IMR-90 (cell line): ENCODE results near the gene CAMK2G. TPM values are rescaled to one million over a fixed set of nuclear protein-coding genes. Genes with fewer than 3 reads are reported as not detected.

Source experiments
- ATAC-seq: fragments of 200-7000 bp; cut with Tn5 transposase; 2 replicates; pipeline ENCODE4 v1.9.1; 2020; ENCODE audit warnings: low read depth, mild to moderate bottlenecking, moderate library complexity
- BruUV-seq: library from RNA; stranded (reverse); fragments of 400-500 nt; replicated peaks from 2 replicates; lab custom pipeline; 2021; lab: Mats Ljungman, UMichigan
- CTCF ChIA-PET: fragments of 300-600 bp; formaldehyde crosslinking; extraction: SDS; loops from one replicate; lab custom pipeline; 2021; ENCODE audit warnings: antibody characterized with exemption; lab: Yijun Ruan, JAX
- POLR2A ChIA-PET: fragments of 300-600 bp; sonication (Branson Sonifier 250); formaldehyde crosslinking; loops from one replicate; lab custom pipeline; 2022; ENCODE audit warnings: antibody characterized with exemption; ENCODE audit not compliant: unreplicated experiment; lab: Charles Lee
- DNase-seq: peaks from one replicate; pipeline ENCODE4 v3.0.0; 2013
- H2AFZ ChIP-seq: replicated peaks from 2 replicates; pipeline ENCODE3; 2013; ENCODE audit warnings: low read length, mild to moderate bottlenecking; ENCODE audit not compliant: poor library complexity
- H2AK5ac ChIP-seq: 2 replicates; pipeline ENCODE4 v1.6.1; 2013; ENCODE audit warnings: low read depth, low read length, inconsistent platforms
- H2AK9ac ChIP-seq: replicated peaks from 2 replicates; pipeline ENCODE3; 2013; ENCODE audit warnings: mild to moderate bottlenecking, low read depth, low read length, moderate library complexity; ENCODE audit not compliant: poor library complexity
- H2BK120ac ChIP-seq: 2 replicates; pipeline ENCODE4 v1.6.1; 2013; ENCODE audit warnings: low read depth, low read length, inconsistent platforms
- H2BK15ac ChIP-seq: 3 replicates; pipeline ENCODE4 v1.6.1; 2013; ENCODE audit warnings: low read depth, low read length, inconsistent platforms
- H2BK20ac ChIP-seq: 2 replicates; pipeline ENCODE4 v1.6.1; 2013; ENCODE audit warnings: low read depth, mild to moderate bottlenecking, inconsistent platforms, low read length, moderate library complexity
- H2BK5ac ChIP-seq: 2 replicates; pipeline ENCODE4 v1.6.1; 2013; ENCODE audit warnings: mild to moderate bottlenecking, low read depth, low read length, inconsistent platforms; ENCODE audit not compliant: poor library complexity, severe bottlenecking
- H3K14ac ChIP-seq: replicated peaks from 2 replicates; pipeline ENCODE4 v1.6.1; 2013; ENCODE audit warnings: low read depth, low read length, inconsistent platforms
- H3K18ac ChIP-seq: 2 replicates; pipeline ENCODE4 v1.6.1; 2013; ENCODE audit warnings: low read depth, low read length, control low read depth
- H3K23ac ChIP-seq: 2 replicates; pipeline ENCODE4 v1.6.1; 2013; ENCODE audit warnings: low read depth, low read length, inconsistent platforms
- H3K27ac ChIP-seq: 2 replicates; pipeline ENCODE4 v1.5.1; 2013; ENCODE audit warnings: mild to moderate bottlenecking, control low read depth, low read length; ENCODE audit not compliant: insufficient read depth
- H3K27me3 ChIP-seq: 2 replicates; pipeline ENCODE4 v1.6.1; 2013; ENCODE audit warnings: low read length; ENCODE audit not compliant: control insufficient read depth, insufficient read depth
- H3K36me3 ChIP-seq: 2 replicates; pipeline ENCODE4 v1.6.1; 2013; ENCODE audit warnings: low read length, mixed read lengths; ENCODE audit not compliant: control insufficient read depth, insufficient read depth
- H3K4ac ChIP-seq: 2 replicates; pipeline ENCODE4 v1.6.1; 2013; ENCODE audit warnings: low read depth, low read length, inconsistent platforms
- H3K4me1 ChIP-seq: 2 replicates; pipeline ENCODE4 v1.6.1; 2013; ENCODE audit warnings: low read length, mixed read lengths; ENCODE audit not compliant: control insufficient read depth, insufficient read depth
- H3K4me2 ChIP-seq: 2 replicates; pipeline ENCODE4 v1.6.1; 2013; ENCODE audit warnings: low read depth, mild to moderate bottlenecking, control low read depth, low read length, moderate library complexity
- H3K4me3 ChIP-seq: 2 replicates; pipeline ENCODE4 v1.5.1; 2013; ENCODE audit warnings: low read depth, mild to moderate bottlenecking, control low read depth, low read length, moderate library complexity; ENCODE audit not compliant: insufficient read depth
- H3K56ac ChIP-seq: 2 replicates; pipeline ENCODE4 v1.6.1; 2013; ENCODE audit warnings: low read length, inconsistent platforms; ENCODE audit not compliant: insufficient read depth; ENCODE audit errors: extremely low read depth
- H3K79me1 ChIP-seq, 2 experiments: 2 replicates each; pipeline ENCODE4 v1.6.1; 2013; ENCODE audit warnings: low read length in 2 of 2, inconsistent platforms in 1 of 2, low read depth in 1 of 2
- H3K9ac ChIP-seq: 2 replicates; pipeline ENCODE4 v1.6.1; 2013; ENCODE audit warnings: low read depth, low read length, control low read depth
- H3K9me1 ChIP-seq: 2 replicates; pipeline ENCODE4 v1.6.1; 2013; ENCODE audit warnings: low read length, inconsistent platforms; ENCODE audit not compliant: insufficient read depth
- H3K9me3 ChIP-seq: 2 replicates; pipeline ENCODE4 v1.6.1; 2013; ENCODE audit warnings: low read length; ENCODE audit not compliant: control insufficient read depth, insufficient read depth
- H4K20me1 ChIP-seq: 2 replicates; pipeline ENCODE4 v1.6.1; 2013; ENCODE audit warnings: low read length, inconsistent platforms; ENCODE audit not compliant: insufficient read depth
- H4K5ac ChIP-seq: 2 replicates; pipeline ENCODE4 v1.6.1; 2013; ENCODE audit warnings: mild to moderate bottlenecking, low read depth, low read length, control low read depth
- H4K8ac ChIP-seq, 2 experiments: 2 replicates each; pipeline ENCODE4 v1.6.1; 2013; ENCODE audit warnings: low read depth in 2 of 2, low read length in 2 of 2, control low read depth in 1 of 2, inconsistent platforms in 1 of 2
- H4K91ac ChIP-seq: 2 replicates; pipeline ENCODE4 v1.6.1; 2013; ENCODE audit warnings: low read depth, low read length, inconsistent platforms; ENCODE audit not compliant: insufficient read depth
- BHLHE40 ChIP-seq: fragments of 150-350 bp; IDR thresholded peaks from 2 replicates; pipeline ENCODE4 v1.6.1; 2016; ENCODE audit warnings: mild to moderate bottlenecking, low read depth, low read length
- CEBPB ChIP-seq: IDR thresholded peaks from 2 replicates; pipeline ENCODE4 v1.6.1; 2012; ENCODE audit warnings: low read depth, low read length, improper control_type of control experiment
- CHD1 ChIP-seq: IDR thresholded peaks from 2 replicates; pipeline ENCODE4 v1.6.1; 2012; ENCODE audit warnings: low read depth, low read length, improper control_type of control experiment
- FOS ChIP-seq: fragments of 150-350 bp; IDR thresholded peaks from 2 replicates; pipeline ENCODE4 v1.6.1; 2016; ENCODE audit warnings: low read depth, low read length
- MAFK ChIP-seq: IDR thresholded peaks from 2 replicates; pipeline ENCODE4 v1.6.1; 2012; ENCODE audit warnings: low read depth, low read length, improper control_type of control experiment
- MAZ ChIP-seq: IDR thresholded peaks from 2 replicates; pipeline ENCODE4 v1.6.1; 2012; ENCODE audit warnings: low read depth, mild to moderate bottlenecking, low read length, improper control_type of control experiment, moderate library complexity, borderline replicate concordance
- MXI1 ChIP-seq: IDR thresholded peaks from 2 replicates; pipeline ENCODE4 v1.6.1; 2012; ENCODE audit warnings: low read depth, mild to moderate bottlenecking, low read length, moderate library complexity, borderline replicate concordance
- NFE2L2 ChIP-seq: fragments of 150-350 bp; IDR thresholded peaks from 2 replicates; pipeline ENCODE4 v1.6.1; 2016; ENCODE audit warnings: low read depth, mild to moderate bottlenecking, low read length
- POLR2A ChIP-seq: IDR thresholded peaks from 2 replicates; pipeline ENCODE4 v1.6.1; 2012; ENCODE audit warnings: mild to moderate bottlenecking, low read depth, low read length
- RAD21 ChIP-seq: IDR thresholded peaks from 2 replicates; pipeline ENCODE4 v1.6.1; 2012; ENCODE audit warnings: low read length, improper control_type of control experiment
- RCOR1 ChIP-seq: IDR thresholded peaks from 2 replicates; pipeline ENCODE4 v1.6.1; 2012; ENCODE audit warnings: mild to moderate bottlenecking, low read length, improper control_type of control experiment; ENCODE audit not compliant: insufficient replicate concordance
- RFX5 ChIP-seq: IDR thresholded peaks from 2 replicates; pipeline ENCODE4 v1.8.0; 2012; ENCODE audit warnings: low read depth, mild to moderate bottlenecking, low read length, moderate library complexity
- SMC3 ChIP-seq: fragments of 150-350 bp; IDR thresholded peaks from 2 replicates; pipeline ENCODE4 v1.6.1; 2016; ENCODE audit warnings: low read depth, mild to moderate bottlenecking, antibody characterized with exemption, low read length, moderate library complexity
- WGBS, 2 experiments: methylation state at CpG; one replicate each; pipeline versions ENCODE4 v1.1.5 to v1.1.7; 2013; ENCODE audit warnings: missing lambda C conversion rate in 2 of 2; ENCODE audit not compliant: insufficient read length in 1 of 2; ENCODE audit errors: extremely low coverage in 2 of 2; 5-methylcytosine and 5-hydroxymethylcytosine counted together
- dilution Hi-C: fragments of 300-500 bp; cut with HindIII; formaldehyde crosslinking; loops from one replicate; pipeline ENCODE4 v1.14.3; 2018; ENCODE audit warnings: low sequenced_read_pairs; ENCODE audit not compliant: unreplicated experiment
- in situ Hi-C: fragments of 300-500 bp; cut with MboI; formaldehyde crosslinking; loops from 3 replicates; pipeline ENCODE4 v1.14.3; 2019; ENCODE audit warnings: low sequenced_read_pairs, inconsistent platforms, mixed read lengths
- intact Hi-C: fragments of 100-400 bp; cut with micrococcal nuclease; formaldehyde crosslinking; loops from 2 replicates; pipeline ENCODE4 v1.10.0; 2022
- polyA plus RNA-seq, 3 experiments: library from polyadenylated mRNA; depleted of rRNA; stranded (reverse); fragments of >200 nt; gene quantifications; 2 replicates each; pipeline ENCODE4 v1.2.3, GENCODE V29; 2012; ENCODE audit warnings: low replicate concordance in 1 of 3
- total RNA-seq: library from RNA; depleted of rRNA; stranded (reverse); fragments of >200 nt; gene quantifications from 2 replicates; pipeline ENCODE4 v1.2.3, GENCODE V29; 2012
- TF ChIP-seq, protein P1 (sequence below): fragments of 150-350 bp; IDR thresholded peaks from 2 replicates; pipeline ENCODE4 v1.6.1; 2016; ENCODE audit warnings: low read depth, mild to moderate bottlenecking, low read length, moderate library complexity, borderline replicate concordance
- TF ChIP-seq, protein P2 (sequence below): conservative IDR thresholded peaks from 2 replicates; pipeline ENCODE4 v1.5.1; 2012; ENCODE audit warnings: mild to moderate bottlenecking, low read depth, low read length, improper control_type of control experiment

The CAMK2G gene
- total and polyA plus RNA-seq, 2 of the 4 experiments (the other 2 are of a cell fraction): 20.4 to 25.4 TPM

DNA sequence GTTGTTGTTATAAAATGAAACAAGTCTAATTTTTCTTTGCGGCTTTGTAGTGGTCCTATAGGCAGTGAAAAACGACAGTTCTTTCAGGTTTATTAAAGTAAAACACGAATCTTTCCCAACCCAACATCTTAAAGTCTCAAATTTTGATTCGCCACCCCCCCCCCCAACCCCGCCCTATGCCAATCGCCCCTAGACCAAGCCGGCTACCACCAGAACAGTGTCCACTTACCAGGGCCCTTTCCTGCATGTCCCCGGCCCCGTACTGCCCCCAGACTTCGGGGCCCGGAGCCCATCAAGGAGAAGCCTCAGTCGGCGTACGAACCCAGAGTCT, 92.8 kb downstream of the CAMK2G start (continued):
- TF ChIP-seq MAZ (no peak), NFE2L2 (no peak), RCOR1 (no peak)

DNA sequence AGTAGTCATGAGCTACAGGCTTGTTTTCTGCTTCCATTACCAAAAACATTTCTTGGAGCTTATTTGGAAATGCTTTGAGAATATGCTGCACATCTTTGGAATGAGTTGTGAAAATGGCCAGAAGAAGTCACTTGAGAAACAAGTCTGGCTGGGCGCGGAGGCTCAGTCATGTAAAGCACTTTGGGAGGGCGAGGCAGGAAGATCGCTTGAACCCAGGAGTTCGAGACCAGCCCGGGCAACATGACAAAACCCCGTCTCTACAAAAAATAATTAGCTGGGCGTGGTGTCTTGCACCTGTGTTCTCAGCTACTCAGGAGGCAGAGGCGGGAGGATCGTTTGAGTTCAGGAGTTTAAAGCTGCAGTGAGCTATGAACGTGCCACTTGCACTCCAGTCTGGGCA, 93.4 kb downstream of the CAMK2G start:
- Histone ChIP-seq H2AK9ac (peak overlapping the region; percentile 88), H3K4ac (peak overlapping the region; percentile 25; the same call in 1 of the 2 replicates), H3K9me1 (no peaks in the 10 kb centered on the region), H4K91ac (no peak overlapping the region), H3K18ac (no peak overlapping the region), H4K20me1 (0 out of 2 replicates have a peak, but pooled peaks cover 2% of the 10 kb centered on the region), H2BK120ac (no peak overlapping the region), H3K4me1 (peaks cover 2% of the 10 kb centered on the region; the same call in 1 of the 2 replicates), H2BK5ac (peak overlapping the region; percentile 38), H2BK20ac (no peak overlapping the region), H2AFZ (peak overlapping the region; percentile 21), H3K27ac (peak overlapping the region; percentile 17), H2AK5ac (peak overlapping the region; percentile 74), H3K56ac (peak overlapping the region; percentile 88), H4K5ac (peak overlapping the region; percentile 64; the same call in 1 of the 2 replicates), H3K79me1 (peaks cover 13 to 47% of the 10 kb centered on the region in 2 experiments), H3K9ac (peak overlapping the region; percentile 87), H3K36me3 (peaks cover 10% of the 10 kb centered on the region), H3K4me3 (peak overlapping the region; percentile 92), H3K27me3 (no peaks in the 10 kb centered on the region), H4K8ac (peak overlapping the region; percentile 1 to 67; a peak in 2 of 4 replicates), H3K23ac (peak overlapping the region; percentile 68), H3K4me2 (peak overlapping the region; percentile 95), H2BK15ac (no peak overlapping the region), H3K14ac (peak overlapping the region; percentile 86), H3K9me3 (no peaks in the 10 kb centered on the region)
- BruUV-seq: TSS peak; percentile 70
- DNase-seq (peak; percentile 7), ATAC-seq (no peak)
- intact Hi-C loops: loop anchor here (2.0 kb wide), 1 partner anchor 36 kb away; the partner anchor contains the start of gene SEC24C
- in situ Hi-C loops: no loop called here
- dilution Hi-C loops: no loop called here
- ChIA-PET CTCF (no interaction called here), POLR2A (no interaction called here)
- no CpG with 5 or more reads among the region's 11 CpGs for WGBS, 2 experiments
- TF ChIP-seq BHLHE40 (no peak), MXI1 (no peak), RAD21 (no peak), FOS (no peak), MAZ (no peak), CHD1 (no peak), SMC3 (no peak), POLR2A (no peak), RCOR1 (no peak), NFE2L2 (no peak), CEBPB (no peak), MAFK (no peak), RFX5 (no peak)
- TF ChIP-seq, protein P1, sequence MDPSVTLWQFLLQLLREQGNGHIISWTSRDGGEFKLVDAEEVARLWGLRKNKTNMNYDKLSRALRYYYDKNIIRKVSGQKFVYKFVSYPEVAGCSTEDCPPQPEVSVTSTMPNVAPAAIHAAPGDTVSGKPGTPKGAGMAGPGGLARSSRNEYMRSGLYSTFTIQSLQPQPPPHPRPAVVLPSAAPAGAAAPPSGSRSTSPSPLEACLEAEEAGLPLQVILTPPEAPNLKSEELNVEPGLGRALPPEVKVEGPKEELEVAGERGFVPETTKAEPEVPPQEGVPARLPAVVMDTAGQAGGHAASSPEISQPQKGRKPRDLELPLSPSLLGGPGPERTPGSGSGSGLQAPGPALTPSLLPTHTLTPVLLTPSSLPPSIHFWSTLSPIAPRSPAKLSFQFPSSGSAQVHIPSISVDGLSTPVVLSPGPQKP: no peak
- TF ChIP-seq, protein P2, sequence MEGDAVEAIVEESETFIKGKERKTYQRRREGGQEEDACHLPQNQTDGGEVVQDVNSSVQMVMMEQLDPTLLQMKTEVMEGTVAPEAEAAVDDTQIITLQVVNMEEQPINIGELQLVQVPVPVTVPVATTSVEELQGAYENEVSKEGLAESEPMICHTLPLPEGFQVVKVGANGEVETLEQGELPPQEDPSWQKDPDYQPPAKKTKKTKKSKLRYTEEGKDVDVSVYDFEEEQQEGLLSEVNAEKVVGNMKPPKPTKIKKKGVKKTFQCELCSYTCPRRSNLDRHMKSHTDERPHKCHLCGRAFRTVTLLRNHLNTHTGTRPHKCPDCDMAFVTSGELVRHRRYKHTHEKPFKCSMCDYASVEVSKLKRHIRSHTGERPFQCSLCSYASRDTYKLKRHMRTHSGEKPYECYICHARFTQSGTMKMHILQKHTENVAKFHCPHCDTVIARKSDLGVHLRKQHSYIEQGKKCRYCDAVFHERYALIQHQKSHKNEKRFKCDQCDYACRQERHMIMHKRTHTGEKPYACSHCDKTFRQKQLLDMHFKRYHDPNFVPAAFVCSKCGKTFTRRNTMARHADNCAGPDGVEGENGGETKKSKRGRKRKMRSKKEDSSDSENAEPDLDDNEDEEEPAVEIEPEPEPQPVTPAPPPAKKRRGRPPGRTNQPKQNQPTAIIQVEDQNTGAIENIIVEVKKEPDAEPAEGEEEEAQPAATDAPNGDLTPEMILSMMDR: no peak
